Ishikawa (cell line): Measurements from ENCODE around the gene TNFSF13B.

ENCODE experiments used
- CEBPB ChIP-seq: IDR thresholded peaks from 2 replicates; pipeline ENCODE4 v1.6.1; 2012
- CREB1 ChIP-seq: IDR thresholded peaks from 2 replicates; pipeline ENCODE4 v1.6.1; 2012; ENCODE audit warnings: low read depth
- EGR1 ChIP-seq: IDR thresholded peaks from 2 replicates; pipeline ENCODE4 v1.6.1; 2012
- EP300 ChIP-seq: IDR thresholded peaks from 2 replicates; pipeline ENCODE4 v1.6.1; 2012; ENCODE audit warnings: borderline replicate concordance
- FOXM1 ChIP-seq: IDR thresholded peaks from 2 replicates; pipeline ENCODE4 v1.6.1; 2012; ENCODE audit warnings: low read depth, borderline replicate concordance
- MAX ChIP-seq: IDR thresholded peaks from 2 replicates; pipeline ENCODE4 v1.6.1; 2012
- NFIC ChIP-seq: IDR thresholded peaks from 2 replicates; pipeline ENCODE4 v1.6.1; 2012
- RAD21 ChIP-seq: IDR thresholded peaks from 2 replicates; pipeline ENCODE4 v1.6.1; 2012; ENCODE audit warnings: low read depth
- REST ChIP-seq: IDR thresholded peaks from 2 replicates; pipeline ENCODE4 v1.6.1; 2012; ENCODE audit warnings: low read depth, mild to moderate bottlenecking
- TAF1 ChIP-seq: IDR thresholded peaks from 2 replicates; pipeline ENCODE4 v1.6.1; 2012; ENCODE audit warnings: low read depth, mild to moderate bottlenecking
- TCF12 ChIP-seq: IDR thresholded peaks from 2 replicates; pipeline ENCODE4 v1.6.1; 2012; ENCODE audit warnings: low read depth
- TEAD4 ChIP-seq: IDR thresholded peaks from 2 replicates; pipeline ENCODE4 v1.6.1; 2012
- USF1 ChIP-seq: IDR thresholded peaks from 2 replicates; pipeline ENCODE4 v1.6.1; 2012
- YY1 ChIP-seq: IDR thresholded peaks from 2 replicates; pipeline ENCODE4 v1.6.1; 2012; ENCODE audit warnings: low read depth
- ZBTB7A ChIP-seq: IDR thresholded peaks from 2 replicates; pipeline ENCODE4 v1.6.1; 2012; ENCODE audit warnings: low read depth

The TNFSF13B gene

DNA sequence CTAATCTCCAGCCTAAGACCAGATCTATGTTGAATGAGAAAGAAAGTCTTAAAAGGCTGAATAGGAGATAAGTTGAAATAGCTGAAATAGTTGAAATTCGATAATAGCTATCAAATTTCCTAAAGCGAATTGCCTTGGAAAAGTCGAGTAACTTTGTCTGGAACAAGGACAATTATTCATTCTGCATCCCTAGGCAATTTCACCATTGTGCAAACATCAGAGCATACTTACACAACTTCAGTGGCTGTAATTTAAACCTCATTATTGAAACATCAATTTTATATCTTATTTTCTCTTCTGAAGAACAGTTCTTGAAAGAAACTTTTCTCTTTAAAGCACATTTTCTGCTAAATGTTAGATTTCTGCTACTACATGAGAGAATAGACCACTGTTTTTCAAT lies 13.6 kb downstream of the TNFSF13B start:
- TF ChIP-seq CEBPB (0 out of 2 replicates have a peak, but pooled peaks have one; percentile 15), EGR1 (no peak), RAD21 (no peak)

DNA sequence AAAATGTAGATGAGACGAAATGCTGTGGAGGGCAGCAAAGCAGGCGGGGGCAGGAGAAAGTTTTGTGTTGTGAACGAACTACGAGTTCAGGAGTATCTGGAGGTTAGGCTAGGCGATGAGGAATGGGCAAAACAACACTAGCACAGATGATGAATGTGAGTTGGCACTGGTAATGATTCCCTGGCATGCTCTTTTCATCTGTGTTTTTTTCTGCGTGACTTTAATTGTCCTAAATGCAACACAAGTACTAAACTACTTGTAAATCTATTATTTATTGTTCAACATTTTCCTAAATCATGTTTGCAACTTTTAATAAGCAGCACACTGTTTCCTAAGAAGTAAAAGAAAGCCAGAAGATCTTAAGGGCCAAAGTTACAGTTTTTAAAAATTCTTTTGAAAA lies 19.2 kb downstream of the TNFSF13B start:
- no peak for TF ChIP-seq TCF12
- TF ChIP-seq EP300 = no peak
- no peak for TF ChIP-seq TAF1
- no peak for TF ChIP-seq YY1
- TF ChIP-seq TEAD4 = no peak
- no peak for TF ChIP-seq USF1
- no peak for TF ChIP-seq EGR1
- no peak for TF ChIP-seq CREB1
- TF ChIP-seq REST = no peak
- no peak for TF ChIP-seq RAD21
- no peak for TF ChIP-seq NFIC
- no peak for TF ChIP-seq MAX
- no peak for TF ChIP-seq CEBPB
- TF ChIP-seq ZBTB7A = no peak
- TF ChIP-seq FOXM1 = no peak

- TF ChIP-seq NFIC (no peak), FOXM1 (no peak)
Observed at GRCh38 chr13:108289819-108290218, 20.3 kb downstream of the TNFSF13B start.

DNA sequence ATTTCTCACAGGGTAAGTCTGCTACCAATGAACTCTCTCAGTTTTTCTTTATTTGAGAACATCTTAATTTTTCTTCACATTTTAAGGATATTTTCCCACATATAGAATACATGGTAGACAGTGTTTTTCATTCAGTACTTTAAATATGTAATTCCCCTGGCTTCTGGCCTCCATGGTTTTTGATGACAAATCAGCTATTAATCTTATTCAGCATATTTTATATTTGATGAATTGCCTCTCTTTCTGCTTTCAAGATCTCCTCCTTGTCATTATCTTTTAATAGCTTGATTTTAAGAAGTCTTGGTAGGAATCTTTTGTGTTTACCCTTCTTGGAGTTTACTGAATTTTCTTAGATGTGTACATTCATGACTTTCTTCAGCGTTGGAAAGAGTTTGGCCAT lies 27.6 kb downstream of the TNFSF13B start:
- TF ChIP-seq USF1 = no peak
- no peak for TF ChIP-seq TAF1
- TF ChIP-seq ZBTB7A = no peak
- no peak for TF ChIP-seq EP300
- no peak for TF ChIP-seq TEAD4
- TF ChIP-seq NFIC = no peak
- no peak for TF ChIP-seq RAD21
- no peak for TF ChIP-seq CREB1
- TF ChIP-seq EGR1 = no peak
- TF ChIP-seq REST = no peak

DNA sequence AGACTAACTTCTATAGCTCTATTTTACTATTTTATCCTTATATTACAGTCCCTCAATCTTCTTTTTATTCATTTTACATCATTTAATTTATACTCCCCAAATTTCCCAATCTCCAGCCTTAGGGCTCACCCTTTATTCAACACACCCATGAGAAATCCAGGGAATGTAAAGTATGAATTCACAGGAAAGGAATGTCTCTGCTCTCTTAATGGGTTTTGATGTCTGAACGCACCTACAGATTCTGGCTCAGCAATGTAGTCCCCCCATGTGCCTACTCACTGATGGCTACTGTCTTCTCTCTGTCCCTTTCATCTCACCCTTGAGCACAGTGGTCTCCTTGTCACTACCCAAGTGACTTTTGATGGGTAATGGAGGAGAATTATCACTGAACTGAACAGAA lies 32.8 kb downstream of the TNFSF13B start:
- TF ChIP-seq RAD21 = no peak
- no peak for TF ChIP-seq FOXM1
- TF ChIP-seq REST = no peak
- TF ChIP-seq MAX = no peak
- no peak for TF ChIP-seq YY1
- TF ChIP-seq CREB1 = no peak
- TF ChIP-seq CEBPB = no peak
- TF ChIP-seq TCF12 = no peak
- no peak for TF ChIP-seq TAF1
- no peak for TF ChIP-seq EP300
- no peak for TF ChIP-seq USF1
- TF ChIP-seq EGR1 = no peak
- no peak for TF ChIP-seq NFIC
